HG03103 (cell line): ENCODE results near the gene CEP19.

Experiments used
- ATAC-seq: cut with Tn5 transposase; IDR thresholded peaks from one replicate; pipeline ENCODE4 v1.9.1; 2021; ENCODE audit warnings: low read depth; ENCODE audit not compliant: unreplicated experiment

Gene CEP19

GRCh38 chr3:196712514-196713413 lies 714 bp upstream of the CEP19 start:
- peak; percentile 46 for ATAC-seq

GRCh38 chr3:196708467-196708866 lies 3.6 kb downstream of the CEP19 start:
- no peak for ATAC-seq

GRCh38 chr3:196707566-196707965 lies 4.5 kb downstream of the CEP19 start:
- ATAC-seq, result no peak

GRCh38 chr3:196706731-196707130 lies 5.3 kb downstream of the CEP19 start:
- no peak for ATAC-seq

- ATAC-seq, result no peak
These were observed 5.7 kb downstream of the CEP19 start for GRCh38 chr3:196706327-196706726.

- no peak for ATAC-seq
These were observed 11.2 kb downstream of the CEP19 start for GRCh38 chr3:196700801-196701200.

- no peak for ATAC-seq
These were observed 12.3 kb downstream of the CEP19 start for GRCh38 chr3:196699749-196700148.

GRCh38 chr3:196697270-196697669 lies 14.8 kb downstream of the CEP19 start:
- no peak for ATAC-seq

- no peak for ATAC-seq
These were observed 16.2 kb downstream of the CEP19 start for GRCh38 chr3:196695849-196696226.

GRCh38 chr3:196694941-196695848 lies 16.9 kb downstream of the CEP19 start:
- no peak for ATAC-seq

GRCh38 chr3:196694202-196694638 lies 17.8 kb downstream of the CEP19 start:
- no peak for ATAC-seq

- ATAC-seq, result no peak
These were observed 20.7 kb downstream of the CEP19 start for GRCh38 chr3:196691386-196691785.

GRCh38 chr3:196689941-196690660 lies 21.9 kb downstream of the CEP19 start:
- ATAC-seq, result no peak

GRCh38 chr3:196688349-196688748 lies 23.7 kb downstream of the CEP19 start:
- no peak for ATAC-seq

- no peak for ATAC-seq
These were observed 25.6 kb downstream of the CEP19 start for GRCh38 chr3:196686436-196686835.

- ATAC-seq, result peak; percentile 94
These were observed 27.3 kb downstream of the CEP19 start for GRCh38 chr3:196684548-196685407.

GRCh38 chr3:196677931-196678330 lies 34.1 kb downstream of the CEP19 start:
- no peak for ATAC-seq

GRCh38 chr3:196677353-196677752 lies 34.7 kb downstream of the CEP19 start:
- ATAC-seq, result no peak

GRCh38 chr3:196673632-196674031 lies 38.4 kb downstream of the CEP19 start:
- no peak for ATAC-seq

- no peak for ATAC-seq
These were observed 41.7 kb downstream of the CEP19 start for GRCh38 chr3:196670339-196670738.
